NCI-H2171 (cell line): ENCODE results near the gene BSG.
A peak's percentile ranks its signal among the peaks of the same experiment; 100 is the strongest.
"Not testable (repeated sequence)": the region's sequence is repeated elsewhere in the genome, so short reads cannot be mapped to it uniquely, and the experiment has no call there.

Source experiments
- DNase-seq: peaks from one replicate; lab custom pipeline; 2025; lab: John Stamatoyannopoulos, UW

BSG gene

DNA sequence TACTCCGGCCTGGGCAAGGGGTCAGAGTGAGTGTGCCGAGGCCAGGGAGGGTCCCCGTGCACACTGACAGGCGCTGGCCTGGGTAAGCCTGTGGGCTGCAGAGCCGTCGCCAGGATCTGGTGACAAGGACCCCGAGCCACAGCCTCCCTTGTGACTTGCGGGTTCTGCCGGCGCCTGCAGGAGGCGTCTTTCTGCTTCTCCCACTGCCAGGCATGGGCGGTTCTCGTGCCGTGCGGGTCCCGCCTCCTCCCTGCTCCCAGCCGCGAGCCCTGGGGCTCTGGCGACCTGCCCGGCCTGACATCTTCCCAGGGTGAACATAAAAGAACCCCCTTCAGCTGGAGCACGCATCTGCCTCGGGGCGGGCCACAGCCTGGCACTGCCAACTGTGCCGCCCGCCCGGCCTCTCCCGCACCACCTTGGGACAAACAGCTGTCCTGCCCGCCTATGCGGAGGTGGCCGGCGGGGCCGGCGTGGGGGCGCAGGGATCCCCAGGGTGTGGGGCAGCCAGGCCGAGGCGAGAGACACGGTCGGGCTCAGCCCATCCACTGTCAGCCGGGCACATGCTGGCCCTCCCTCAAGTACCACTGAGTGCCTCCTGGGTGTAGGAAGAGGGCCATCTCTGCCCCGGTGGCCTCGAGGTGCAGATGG lies 15.8 kb downstream of the BSG start:
- DNase-seq = peak; percentile 90

DNA sequence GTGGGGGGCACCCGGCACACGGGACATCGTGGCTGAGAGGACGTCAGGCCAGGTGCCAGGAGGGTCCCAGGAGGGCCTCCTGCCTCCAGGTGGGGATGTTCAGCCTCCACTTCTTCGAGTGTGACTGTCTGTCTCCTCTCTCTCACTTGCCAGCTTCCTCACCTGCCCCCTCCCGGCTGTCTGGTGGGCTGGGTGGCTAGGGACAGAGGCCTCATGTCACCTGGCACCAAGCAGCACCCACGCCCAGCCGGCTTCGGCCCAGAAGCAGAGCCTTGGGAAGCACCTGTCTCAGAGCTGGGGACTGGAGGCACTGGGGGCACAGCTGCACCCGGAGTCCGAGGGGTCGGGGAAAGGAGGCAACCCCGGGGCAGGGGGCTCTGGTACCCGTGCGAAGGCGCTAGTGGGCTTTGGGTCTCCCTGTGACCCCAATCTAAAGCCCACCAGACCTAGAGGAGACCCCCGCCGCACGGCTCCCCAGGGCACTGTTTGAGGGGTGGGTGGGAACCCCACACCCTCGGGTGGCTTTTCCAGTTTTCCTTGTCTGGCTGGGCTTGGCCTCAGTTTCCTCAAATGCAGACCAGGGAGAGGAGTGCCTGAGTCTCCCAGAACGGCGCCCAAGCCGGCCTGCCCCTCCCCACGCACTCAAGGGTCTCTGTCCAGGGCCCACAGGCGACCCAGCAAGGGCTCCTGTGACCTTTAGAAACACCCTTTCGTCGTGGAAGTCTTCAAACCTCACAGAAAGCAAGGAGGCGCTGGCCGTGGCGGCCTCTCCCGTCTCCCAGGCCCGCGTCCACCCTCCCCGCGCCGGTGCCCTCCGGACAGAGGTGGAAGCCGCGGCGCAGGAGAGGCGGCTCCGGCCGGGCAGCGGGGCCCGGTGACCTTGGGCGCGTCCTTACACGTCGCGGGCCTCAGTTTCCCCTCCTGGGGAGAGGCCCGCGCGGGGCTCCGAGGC lies 16.6 kb downstream of the BSG start:
- peak; percentile 55 for DNase-seq

DNA sequence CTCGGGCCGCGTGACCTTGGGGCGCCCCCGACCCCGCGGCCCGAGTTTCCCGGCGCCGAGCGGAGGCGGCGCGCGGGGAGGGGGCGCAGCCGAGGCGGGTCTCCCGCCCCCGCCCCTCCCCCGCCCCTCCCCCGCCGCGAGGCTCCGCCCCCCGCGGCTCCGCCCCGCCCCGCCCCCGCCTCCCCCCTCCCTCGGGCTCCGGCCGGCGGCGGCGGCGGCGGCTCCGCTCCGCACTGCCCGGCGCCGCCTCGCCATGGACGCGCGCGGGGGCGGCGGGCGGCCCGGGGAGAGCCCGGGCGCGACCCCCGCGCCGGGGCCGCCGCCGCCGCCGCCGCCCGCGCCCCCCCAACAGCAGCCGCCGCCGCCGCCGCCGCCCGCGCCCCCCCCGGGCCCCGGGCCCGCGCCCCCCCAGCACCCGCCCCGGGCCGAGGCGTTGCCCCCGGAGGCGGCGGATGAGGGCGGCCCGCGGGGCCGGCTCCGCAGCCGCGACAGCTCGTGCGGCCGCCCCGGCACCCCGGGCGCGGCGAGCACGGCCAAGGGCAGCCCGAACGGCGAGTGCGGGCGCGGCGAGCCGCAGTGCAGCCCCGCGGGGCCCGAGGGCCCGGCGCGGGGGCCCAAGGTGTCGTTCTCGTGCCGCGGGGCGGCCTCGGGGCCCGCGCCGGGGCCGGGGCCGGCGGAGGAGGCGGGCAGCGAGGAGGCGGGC lies 17.4 kb downstream of the BSG start, which contains the start of gene HCN2:
TSS of gene HCN2 (plus strand) at position 189 of the 703 bp plus-strand sequence. CDS start at position 254, 65 bp downstream.
- no peak for DNase-seq

DNA sequence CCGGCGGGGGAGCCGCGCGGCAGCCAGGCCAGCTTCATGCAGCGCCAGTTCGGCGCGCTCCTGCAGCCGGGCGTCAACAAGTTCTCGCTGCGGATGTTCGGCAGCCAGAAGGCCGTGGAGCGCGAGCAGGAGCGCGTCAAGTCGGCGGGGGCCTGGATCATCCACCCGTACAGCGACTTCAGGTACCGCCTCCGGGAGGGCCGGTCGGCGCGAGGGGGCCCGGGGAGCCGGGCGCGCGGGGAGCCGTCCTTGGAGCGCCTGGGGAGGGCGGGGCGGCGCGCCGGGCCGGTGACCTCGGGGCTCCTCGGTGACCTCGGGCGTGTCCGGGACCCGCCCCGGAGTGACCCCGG lies 18.0 kb downstream of the BSG start:
- DNase-seq = peak; percentile 34

DNA sequence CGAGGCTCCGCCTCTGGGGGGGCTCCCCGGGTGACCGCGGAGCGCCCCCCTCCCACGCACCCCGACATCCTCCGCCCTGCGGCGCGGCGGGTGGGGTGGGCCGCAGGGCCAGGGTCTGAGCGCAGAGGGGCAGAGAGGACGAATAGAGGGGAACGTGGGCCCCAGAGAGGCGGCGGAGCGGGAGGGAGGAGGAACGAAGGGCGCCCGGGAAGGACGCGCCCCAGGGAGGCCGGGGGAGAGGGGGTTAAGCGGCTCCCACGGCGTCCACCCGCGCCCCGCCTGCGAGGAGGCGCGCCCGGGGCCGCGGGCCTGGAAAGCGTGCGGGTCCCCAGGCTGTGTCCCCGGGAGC lies 18.3 kb downstream of the BSG start:
- DNase-seq = no peak

DNA sequence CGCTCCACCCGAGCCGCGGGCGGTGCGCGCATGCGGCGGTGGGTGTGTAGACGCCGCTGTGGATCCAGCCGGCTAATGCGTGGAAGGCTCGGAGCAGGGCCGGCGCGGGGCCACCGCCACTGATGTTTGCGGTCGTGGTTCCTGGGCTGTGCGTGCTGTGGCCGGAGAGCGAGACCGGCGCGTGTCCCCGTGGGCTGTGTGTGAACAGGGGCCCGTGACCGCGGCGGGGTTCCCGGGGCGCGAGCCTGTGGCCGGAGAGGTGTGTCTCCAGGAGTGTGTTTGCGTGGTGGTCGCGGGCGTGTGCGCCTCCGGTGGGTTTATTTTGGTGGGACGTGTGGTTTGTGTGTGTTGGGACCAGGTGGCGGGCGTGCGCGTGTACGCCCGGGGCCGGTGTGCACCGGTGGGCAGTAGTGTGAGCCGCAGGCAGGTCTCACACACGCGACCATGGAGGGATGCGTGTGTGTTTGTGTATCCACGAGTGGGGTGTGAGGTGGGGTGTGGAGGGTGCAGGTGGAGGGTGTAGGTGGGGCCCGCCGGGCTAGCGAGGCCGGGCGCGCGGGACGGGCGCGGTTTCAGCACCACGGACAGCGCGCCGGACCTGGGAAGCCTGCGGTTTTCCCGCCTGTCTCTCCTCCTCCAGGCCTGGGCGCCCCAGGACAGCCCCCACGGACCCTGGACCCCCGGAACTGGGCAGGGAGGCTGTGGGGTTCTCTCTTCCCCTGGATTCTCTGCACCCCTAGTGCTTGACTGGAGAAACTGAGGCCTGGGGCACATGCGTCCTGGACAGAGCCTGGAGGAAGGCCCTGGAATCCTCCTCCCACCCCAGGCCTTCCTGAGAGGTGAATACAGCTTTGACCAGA lies 18.9 kb downstream of the BSG start:
- DNase-seq = no peak

DNA sequence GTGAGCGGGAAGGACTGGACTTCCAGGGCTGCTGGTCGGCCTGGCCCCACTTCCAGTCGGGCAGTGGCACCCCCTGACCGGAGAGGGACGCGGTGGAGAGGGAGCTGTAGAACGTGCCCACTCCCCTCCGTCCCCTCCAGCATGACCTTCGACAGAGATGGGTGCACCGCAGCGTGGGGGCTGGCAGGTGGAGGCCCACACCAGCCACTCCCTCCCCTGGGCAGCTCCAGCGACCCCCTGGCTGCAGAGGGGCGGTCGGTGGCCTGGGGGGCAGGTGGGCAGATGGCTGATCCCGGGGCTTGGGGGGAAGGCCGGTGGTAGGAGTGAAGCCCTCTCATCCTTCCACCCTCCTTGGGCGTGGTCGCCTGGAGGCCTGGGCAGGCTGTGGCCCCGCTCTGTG lies 19.7 kb downstream of the BSG start:
- DNase-seq = no peak

DNA sequence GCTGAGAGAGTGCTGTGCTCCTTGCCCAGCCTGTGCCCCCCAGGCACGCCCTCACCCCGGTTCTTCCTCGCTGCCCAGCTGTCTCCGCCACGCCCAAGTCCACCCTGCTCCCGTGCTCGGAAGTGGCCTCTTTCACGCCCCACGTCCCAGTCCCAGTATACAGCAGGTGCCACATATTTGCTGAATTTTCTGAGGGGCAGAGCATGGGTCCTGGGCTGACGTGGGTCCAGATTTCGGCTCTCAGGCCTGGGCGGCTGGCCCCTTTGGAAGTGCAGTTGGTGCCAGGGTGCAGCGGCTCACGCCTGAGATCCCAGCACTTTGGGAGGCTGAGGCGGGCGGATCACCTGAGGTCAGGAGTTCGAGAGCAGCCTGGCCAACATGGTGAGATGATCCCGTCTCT lies 20.7 kb downstream of the BSG start:
- no peak for DNase-seq

DNA sequence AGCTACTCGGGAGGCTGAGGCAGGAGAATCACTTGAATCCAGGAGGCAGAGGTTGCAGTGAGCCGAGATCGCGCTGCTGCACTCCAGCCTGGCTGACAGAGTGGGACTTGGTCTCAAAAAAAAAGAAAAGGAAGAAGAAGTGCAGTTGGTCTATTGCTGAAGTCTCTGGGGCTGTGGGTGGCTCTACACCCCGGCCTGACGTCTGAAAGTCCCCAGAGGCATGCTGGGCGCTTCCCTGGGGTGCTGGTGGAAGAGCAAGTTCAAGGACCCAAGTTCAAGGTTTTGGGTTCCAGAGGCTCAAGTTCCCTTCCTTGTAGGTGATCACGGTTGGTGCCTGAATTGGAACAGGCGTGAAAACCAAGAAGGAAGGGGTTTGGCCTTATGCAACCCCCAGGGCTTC lies 21.1 kb downstream of the BSG start:
- no peak for DNase-seq

DNA sequence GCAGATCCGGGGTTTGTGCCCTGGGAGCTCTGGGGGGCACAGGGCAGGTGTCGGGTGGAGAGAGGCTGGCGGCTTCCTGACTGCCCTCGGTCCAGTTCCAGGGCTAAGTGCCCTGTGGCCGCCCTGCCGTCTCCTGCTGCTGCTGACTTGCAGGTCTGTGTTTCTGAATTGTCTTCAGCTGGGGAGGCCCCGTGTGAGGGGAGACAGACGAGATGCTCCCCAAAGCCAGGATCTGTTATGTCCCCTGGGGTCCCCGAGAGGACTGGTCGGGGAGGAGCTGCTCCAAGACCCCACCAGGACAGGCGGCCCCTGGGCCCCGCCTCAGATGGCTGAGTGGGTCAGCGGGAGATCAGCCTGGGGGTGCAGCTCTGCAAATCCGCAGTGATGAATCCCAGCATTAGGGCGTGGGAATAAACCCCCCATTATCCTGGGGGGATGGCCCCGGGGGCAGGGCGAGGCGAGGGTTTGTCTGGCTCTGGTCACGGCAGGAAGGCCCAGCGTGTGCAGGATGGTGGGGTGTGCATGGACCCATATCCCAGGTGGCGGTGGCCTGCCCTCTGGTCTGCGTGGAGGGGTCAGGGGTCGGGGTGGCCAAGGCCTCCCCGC lies 22.0 kb downstream of the BSG start:
- no peak for DNase-seq

DNA sequence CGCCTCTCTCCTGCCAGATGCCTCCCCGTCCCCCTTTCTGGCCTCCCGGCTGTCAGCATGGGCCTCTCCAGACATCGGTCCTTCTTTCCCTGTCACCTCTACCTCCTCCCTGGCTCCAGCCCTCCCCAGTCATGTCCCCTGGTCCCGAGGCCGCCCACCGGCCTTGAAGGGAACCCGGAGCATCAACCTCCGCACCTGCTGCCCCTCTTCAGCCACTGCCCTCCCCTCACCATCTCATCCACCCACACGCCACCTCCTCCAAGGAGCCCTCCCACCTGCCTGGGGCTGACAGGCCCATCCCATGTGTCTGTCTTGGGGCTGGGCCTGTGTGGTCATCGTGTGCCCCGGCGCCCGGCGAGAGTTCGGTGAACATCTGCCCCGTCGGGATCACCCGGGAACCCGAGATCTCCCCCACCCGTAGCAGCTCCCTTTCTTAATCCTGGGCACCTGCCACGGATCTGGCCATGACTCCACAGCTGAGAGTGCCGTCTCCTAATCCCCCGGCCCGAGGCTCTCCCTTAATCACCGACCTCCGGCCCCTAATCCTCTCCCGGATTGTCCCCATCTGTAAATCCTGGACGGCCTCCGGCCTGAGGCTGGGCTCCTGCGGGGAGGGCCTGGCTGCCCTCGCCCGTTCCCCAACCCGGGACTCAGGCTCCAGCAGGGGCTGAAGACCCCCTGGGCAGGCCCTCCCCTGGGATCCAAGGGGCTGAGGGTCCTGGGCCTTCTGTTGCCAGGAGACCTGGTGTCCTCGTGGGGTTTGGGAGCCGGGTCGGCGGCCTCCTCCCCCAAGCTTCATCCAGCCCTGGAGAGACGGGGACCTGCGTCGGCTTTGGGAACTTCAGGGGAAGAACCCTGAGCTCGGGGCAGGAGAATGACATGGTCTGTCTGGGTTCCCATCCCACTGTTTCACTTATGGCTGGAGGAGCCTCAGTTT lies 23.2 kb downstream of the BSG start:
- DNase-seq = no peak

DNA sequence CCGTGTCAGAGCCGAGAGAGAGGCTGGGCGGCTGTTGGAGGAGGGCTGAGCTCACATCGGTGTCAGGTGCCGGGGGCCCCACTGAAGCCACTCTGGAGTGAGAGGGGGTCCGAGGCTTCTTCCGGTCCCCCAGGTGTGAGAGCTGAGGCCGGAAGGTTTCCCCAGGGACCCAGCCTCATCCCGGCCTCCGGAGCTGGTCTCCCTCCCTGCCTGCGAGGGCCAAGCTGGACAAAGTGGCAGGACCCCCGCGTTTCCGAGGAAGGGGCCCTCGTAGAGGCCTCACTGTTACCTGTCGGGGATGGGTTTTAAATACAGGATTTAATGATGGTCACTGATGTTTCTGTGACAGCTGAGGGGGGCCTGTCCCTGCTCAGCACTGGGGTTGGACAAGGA lies 23.9 kb downstream of the BSG start:
- no peak for DNase-seq

DNA sequence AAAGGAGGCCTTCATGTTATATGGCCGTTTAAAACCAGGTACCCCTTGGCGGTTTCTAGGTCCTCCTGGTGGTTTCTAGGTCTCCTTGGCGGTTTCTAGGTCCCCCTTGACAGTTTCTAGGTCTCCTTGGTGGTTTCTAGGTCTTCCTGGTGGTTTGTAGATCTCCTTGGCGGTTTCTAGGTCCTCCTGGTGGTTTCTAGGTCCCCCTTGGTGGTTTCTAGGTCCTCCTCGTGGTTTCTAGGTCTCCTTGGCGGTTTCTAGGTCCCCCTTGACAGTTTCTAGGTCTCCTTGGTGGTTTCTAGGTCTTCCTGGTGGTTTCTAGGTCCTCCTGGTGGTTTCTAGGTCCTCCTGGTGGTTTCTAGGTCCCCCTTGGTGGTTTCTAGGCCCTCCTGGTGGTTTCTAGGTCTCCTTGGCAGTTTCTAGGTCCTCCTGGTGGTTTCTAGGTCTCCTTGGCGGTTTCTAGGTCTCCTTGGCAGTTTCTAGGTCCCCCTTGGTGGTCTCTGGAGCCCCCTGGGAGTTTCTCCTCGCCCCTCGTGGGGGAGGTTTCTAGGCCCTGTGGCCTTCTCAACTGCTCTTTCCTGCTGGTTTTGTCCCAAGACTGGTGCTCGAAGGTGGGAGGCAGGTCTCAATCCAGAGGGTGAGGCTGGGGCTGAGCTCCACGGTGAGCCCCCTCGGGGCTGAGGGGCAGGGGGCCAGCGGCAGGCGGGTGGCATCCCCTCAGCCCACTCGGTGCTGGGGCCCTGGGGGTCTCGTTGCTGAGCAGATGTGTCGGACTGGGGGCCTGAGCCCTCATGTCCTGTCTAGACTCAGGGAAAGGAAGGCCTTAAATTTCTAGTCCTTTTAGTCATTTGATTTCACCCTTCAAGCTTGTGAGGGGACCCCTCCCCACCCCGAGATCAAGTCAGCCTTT lies 25.3 kb downstream of the BSG start:
- no peak for DNase-seq

DNA sequence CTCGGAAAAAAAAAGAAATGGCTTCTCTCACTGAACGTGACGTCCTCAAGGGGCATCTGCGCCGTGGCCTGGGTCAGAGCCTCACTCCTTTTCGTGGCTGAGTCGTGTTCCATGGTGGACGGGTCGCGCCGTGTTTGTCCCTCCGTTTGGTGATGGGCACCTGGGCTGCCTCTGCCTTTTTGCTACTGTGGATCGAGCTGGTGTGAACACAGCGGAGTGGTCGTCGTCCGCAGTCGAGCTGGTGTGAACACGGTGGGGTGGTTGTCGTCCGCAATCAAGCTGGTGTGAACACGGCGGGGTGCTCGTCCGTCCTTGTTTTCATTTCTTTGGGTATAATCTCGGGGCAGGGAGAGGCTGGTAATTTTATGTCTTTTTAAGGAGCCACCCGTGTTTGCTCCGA lies 28.9 kb downstream of the BSG start:
- no peak for DNase-seq

DNA sequence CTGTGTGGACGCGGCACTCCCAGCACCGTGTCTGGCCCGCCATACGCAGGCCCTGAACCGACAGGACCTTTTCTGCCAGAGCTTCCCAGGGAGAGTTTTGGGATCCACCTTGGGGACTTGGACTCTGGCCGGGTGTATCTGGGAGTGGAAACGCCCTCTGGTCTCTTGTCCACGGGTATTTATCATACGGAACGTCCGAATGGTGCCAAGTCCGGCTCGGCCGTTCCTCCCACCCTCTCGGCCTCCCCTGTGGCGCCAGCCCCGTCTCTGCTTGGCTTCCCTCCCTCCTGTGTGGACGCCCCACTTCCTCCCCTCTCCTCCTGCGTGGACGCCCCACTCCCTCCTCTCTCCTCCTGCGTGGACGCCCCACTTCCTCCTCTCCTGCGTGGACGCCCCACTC lies 29.4 kb downstream of the BSG start:
- DNase-seq = no peak

DNA sequence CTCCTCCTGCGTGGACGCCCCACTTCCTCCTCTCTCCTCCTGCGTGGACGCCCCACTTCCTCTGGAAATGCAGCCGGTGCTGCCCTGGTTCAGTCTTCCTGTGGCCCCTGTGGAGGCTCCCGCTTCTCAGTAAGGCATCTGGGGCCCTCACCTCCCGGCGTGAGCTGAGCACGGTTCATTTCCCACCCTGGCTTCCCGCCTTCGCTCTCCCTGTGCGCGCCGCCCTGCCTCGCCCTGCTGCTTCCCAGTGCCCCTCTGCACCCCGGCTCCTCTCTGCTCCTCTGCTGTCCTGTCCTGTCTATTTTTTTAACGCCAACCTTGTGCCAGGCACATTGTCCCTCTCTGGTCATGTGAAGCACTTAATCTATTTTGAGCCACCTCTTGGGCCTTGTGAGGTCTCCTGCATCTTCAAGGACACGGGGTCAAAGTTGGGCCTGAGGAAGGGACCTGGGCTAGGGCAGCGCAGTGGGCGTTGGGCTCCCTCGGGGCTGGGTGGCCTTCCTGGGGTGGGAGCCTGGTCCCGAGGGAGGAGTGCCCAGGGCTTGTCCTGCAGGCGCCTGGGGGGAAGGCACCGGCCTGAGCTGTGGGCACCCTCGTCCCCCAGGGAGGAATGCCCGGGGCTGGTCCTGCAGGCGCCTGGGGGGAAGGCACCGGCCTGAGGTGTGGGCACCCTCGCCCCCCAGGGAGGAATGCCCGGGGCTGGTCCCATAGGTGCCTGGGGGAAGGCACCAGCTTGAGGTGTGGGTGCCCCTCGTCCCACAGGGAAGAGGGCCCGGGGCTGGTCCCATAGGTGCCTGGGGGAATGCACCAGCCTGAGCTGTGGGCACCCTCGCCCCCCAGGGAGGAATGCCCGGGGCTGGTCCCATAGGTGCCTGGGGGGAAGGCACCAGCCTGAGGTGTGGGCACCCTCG lies 30.2 kb downstream of the BSG start:
- no peak for DNase-seq

DNA sequence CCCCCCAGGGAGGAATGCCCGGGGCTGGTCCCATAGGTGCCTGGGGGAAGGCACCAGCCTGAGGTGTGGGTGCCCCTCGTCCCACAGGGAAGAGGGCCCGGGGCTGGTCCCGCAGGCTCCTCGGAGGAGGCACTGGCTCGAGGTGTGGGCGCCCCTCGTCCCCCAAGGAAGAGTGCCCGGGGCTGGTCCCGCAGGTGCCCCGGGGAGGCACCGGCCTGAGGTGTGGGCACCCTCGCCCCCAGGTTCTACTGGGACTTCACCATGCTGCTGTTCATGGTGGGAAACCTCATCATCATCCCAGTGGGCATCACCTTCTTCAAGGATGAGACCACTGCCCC lies 30.9 kb downstream of the BSG start:
- not testable (repeated sequence) for DNase-seq

DNA sequence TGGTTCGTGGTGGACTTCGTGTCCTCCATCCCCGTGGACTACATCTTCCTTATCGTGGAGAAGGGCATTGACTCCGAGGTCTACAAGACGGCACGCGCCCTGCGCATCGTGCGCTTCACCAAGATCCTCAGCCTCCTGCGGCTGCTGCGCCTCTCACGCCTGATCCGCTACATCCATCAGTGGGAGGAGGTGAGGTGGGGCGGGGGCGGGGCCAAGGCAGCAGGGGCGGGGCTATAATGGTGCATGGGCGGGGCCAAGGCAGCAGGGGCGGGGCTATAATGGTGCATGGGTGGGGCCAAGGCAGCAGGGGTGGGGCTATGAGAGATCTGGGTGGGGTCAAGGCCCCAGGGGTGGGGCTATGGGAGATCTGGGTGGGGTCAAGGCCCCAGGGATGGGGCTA lies 31.4 kb downstream of the BSG start:
- DNase-seq = not testable (repeated sequence)
